ENCODE data around the gene SNX14.

The SNX14 gene

DNA sequence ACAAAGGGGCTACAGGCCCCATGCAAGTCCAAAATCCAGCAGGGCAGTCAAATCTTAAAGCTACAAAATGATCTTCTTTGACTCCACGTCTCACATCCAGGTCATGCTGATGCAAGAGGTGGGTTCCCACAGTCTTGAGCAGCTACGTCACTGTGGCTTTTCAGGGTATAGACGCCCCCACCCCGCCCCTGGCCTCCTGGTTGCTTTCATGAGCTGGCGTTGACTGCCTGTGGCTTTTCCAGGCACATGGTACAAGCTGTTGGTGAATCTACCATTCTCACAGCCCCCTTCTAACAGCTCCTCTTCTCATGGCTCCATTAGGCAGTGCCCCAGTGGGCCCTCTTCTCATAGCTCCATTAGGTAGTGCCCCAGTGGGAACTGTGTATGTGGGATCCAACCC, 96.8 kb downstream of the SNX14 start:
- Histone ChIP-seq H3K4me3 (ENCODE audit: low read length) (no peak overlapping the region), H3K4me2 (ENCODE audit: low read length) (no peak overlapping the region), H3K4me1 (ENCODE audit: control insufficient read depth, low read length) (no peaks in the 10 kb centered on the region), H3K79me2 (ENCODE audit: control insufficient read depth, low read length) (no peaks in the 10 kb centered on the region), H3K27ac (ENCODE audit: low read depth, low read length) (no peak overlapping the region), H3K27me3 (ENCODE audit: control insufficient read depth, low read length) (no peaks in the 10 kb centered on the region), H4K20me1 (ENCODE audit: control insufficient read depth, insufficient read depth, low read depth, low read length) (no peaks in the 10 kb centered on the region), H3K36me3 (ENCODE audit: control insufficient read depth, low read length) (no peaks in the 10 kb centered on the region), H3F3A (ENCODE audit: control insufficient read depth, insufficient read depth) (no peaks in the 10 kb centered on the region), H3K9me3 (ENCODE audit: control insufficient read depth, insufficient read depth, low read length) (peaks cover 5% of the 10 kb centered on the region; the same call in 1 of the 2 replicates), H3K9me2 (replicated peaks; ENCODE audit: control insufficient read depth, low read length) (no peaks in the 10 kb centered on the region)
- no peak for TF ChIP-seq EZH2phosphoT487 (IDR thresholded peaks at IDR 0.05; ENCODE audit: borderline replicate concordance, low read length)
- TF ChIP-seq, protein P1, sequence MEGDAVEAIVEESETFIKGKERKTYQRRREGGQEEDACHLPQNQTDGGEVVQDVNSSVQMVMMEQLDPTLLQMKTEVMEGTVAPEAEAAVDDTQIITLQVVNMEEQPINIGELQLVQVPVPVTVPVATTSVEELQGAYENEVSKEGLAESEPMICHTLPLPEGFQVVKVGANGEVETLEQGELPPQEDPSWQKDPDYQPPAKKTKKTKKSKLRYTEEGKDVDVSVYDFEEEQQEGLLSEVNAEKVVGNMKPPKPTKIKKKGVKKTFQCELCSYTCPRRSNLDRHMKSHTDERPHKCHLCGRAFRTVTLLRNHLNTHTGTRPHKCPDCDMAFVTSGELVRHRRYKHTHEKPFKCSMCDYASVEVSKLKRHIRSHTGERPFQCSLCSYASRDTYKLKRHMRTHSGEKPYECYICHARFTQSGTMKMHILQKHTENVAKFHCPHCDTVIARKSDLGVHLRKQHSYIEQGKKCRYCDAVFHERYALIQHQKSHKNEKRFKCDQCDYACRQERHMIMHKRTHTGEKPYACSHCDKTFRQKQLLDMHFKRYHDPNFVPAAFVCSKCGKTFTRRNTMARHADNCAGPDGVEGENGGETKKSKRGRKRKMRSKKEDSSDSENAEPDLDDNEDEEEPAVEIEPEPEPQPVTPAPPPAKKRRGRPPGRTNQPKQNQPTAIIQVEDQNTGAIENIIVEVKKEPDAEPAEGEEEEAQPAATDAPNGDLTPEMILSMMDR (IDR thresholded peaks at IDR 0.05; ENCODE audit: low read depth, low read length, poor library complexity, severe bottlenecking): no peak

DNA sequence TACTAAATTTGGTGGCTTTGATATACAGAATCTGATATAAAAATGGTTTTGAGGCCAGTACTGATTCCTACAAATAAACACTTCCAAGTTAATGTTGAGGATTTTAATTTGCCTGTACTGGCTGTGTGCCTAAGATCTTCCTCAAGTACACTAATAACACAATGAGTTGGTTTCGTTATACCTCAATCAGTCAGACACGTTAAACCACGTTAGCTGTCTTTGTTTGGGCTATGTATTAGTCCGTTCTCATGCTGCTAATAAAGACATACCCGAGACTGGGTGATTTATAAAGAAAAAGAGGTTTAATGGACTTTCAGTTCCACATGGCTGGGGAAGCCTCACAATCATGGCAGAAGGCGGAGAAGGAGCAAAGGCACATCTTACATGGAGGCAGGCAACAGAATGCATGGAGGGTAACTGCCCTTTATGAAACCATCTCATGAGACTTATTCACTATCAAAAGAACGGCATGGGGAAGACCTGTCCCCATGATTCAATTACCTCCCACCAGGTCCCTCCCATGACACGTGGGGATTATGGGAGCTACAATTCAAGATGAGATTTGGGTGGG, 97.6 kb downstream of the SNX14 start:
- Histone ChIP-seq H3K4me1 (ENCODE audit: control insufficient read depth, low read length) (no peaks in the 10 kb centered on the region), H4K20me1 (ENCODE audit: control insufficient read depth, insufficient read depth, low read depth, low read length) (no peaks in the 10 kb centered on the region), H3K9me3 (ENCODE audit: control insufficient read depth, insufficient read depth, low read length) (peaks cover 5% of the 10 kb centered on the region; the same call in 1 of the 2 replicates), H3K27me3 (ENCODE audit: control insufficient read depth, low read length) (no peaks in the 10 kb centered on the region), H3K27ac (ENCODE audit: low read depth, low read length) (no peak overlapping the region), H3K36me3 (ENCODE audit: control insufficient read depth, low read length) (no peaks in the 10 kb centered on the region), H3K4me3 (ENCODE audit: low read length) (no peak overlapping the region), H3K4me2 (ENCODE audit: low read length) (no peak overlapping the region), H3K79me2 (ENCODE audit: control insufficient read depth, low read length) (no peaks in the 10 kb centered on the region), H3K9me2 (replicated peaks; ENCODE audit: control insufficient read depth, low read length) (no peaks in the 10 kb centered on the region), H3F3A (ENCODE audit: control insufficient read depth, insufficient read depth) (no peaks in the 10 kb centered on the region)
- TF ChIP-seq EZH2phosphoT487 (IDR thresholded peaks at IDR 0.05; ENCODE audit: borderline replicate concordance, low read length): no peak
- TF ChIP-seq, protein P1 (IDR thresholded peaks at IDR 0.05; ENCODE audit: low read depth, low read length, poor library complexity, severe bottlenecking): no peak

DNA sequence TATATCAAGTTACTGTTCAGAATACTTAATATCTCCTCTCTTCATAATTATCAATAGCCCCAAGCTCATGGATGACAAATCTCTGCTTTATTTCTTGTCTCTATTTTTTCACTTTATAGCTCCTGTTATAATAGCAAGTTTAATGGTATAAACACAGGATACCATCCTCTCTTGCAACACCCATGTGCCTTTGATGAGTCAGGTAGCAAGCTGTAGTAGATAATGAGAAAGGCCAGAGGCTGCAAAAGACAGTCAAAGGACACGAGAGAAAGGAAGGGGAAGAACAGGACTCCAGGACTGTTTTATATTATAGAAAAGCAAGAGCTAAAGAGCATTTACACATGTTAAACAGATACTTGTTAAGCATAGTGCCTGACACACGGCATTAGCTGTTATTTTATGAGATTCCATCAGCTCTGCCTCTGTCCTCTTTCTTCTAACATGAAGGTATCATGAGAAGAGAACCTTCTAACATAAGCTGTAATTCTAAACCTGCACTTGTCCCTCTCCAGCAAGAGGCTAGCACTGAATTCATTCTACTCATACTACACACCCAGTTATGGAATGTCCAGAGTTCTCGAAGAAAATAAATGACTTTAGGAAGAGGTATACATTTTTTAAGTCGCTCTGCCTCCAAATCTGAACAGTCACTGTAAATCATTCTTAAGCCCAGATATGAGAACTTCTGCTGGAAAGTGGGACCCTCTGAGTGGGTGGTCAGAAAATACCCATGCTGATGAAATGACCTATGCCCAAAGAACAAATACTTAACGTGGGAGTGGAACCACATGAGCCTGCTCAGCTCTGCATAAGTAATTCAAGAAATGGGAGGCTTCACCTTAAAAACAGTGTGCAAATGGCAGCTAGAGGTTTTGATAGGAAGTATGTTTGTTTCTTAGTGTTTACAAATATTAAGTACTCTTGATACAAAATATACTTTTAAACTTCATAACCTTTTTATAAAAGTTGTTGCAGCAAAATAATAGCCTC, 98.8 kb downstream of the SNX14 start:
- no peaks in the 10 kb centered on the region for H4K20me1 ChIP-seq (ENCODE audit: control insufficient read depth, insufficient read depth, low read depth, low read length)
- H3F3A ChIP-seq (ENCODE audit: control insufficient read depth, insufficient read depth): no peaks in the 10 kb centered on the region
- H3K27ac ChIP-seq (ENCODE audit: low read depth, low read length): no peak overlapping the region
- no peaks in the 10 kb centered on the region for H3K9me2 ChIP-seq (replicated peaks; ENCODE audit: control insufficient read depth, low read length)
- no peaks in the 10 kb centered on the region for H3K27me3 ChIP-seq (ENCODE audit: control insufficient read depth, low read length)
- H3K79me2 ChIP-seq (ENCODE audit: control insufficient read depth, low read length): no peaks in the 10 kb centered on the region
- TF ChIP-seq, protein P1 (IDR thresholded peaks at IDR 0.05; ENCODE audit: low read depth, low read length, poor library complexity, severe bottlenecking): no peak
- TF ChIP-seq EZH2phosphoT487 (IDR thresholded peaks at IDR 0.05; ENCODE audit: borderline replicate concordance, low read length): no peak
- H3K4me3 ChIP-seq (ENCODE audit: low read length): no peak overlapping the region
- peaks cover 5% of the 10 kb centered on the region; the same call in 1 of the 2 replicates for H3K9me3 ChIP-seq (ENCODE audit: control insufficient read depth, insufficient read depth, low read length)
- H3K36me3 ChIP-seq (ENCODE audit: control insufficient read depth, low read length): no peaks in the 10 kb centered on the region
- no peak overlapping the region for H3K4me2 ChIP-seq (ENCODE audit: low read length)
- H3K4me1 ChIP-seq (ENCODE audit: control insufficient read depth, low read length): no peaks in the 10 kb centered on the region
